SIG-M5 treated with dmso at 0.1 percent for 504 hours (cell line): ENCODE data around the gene SLC35G1.

ENCODE experiments used
- DNase-seq: peaks from one replicate; lab custom pipeline; 2025; ENCODE audit not compliant: unreplicated experiment; lab: John Stamatoyannopoulos, UW

SLC35G1 gene, protein sequence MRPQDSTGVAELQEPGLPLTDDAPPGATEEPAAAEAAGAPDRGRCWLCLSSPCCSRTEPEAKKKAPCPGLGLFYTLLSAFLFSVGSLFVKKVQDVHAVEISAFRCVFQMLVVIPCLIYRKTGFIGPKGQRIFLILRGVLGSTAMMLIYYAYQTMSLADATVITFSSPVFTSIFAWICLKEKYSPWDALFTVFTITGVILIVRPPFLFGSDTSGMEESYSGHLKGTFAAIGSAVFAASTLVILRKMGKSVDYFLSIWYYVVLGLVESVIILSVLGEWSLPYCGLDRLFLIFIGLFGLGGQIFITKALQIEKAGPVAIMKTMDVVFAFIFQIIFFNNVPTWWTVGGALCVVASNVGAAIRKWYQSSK

DNA sequence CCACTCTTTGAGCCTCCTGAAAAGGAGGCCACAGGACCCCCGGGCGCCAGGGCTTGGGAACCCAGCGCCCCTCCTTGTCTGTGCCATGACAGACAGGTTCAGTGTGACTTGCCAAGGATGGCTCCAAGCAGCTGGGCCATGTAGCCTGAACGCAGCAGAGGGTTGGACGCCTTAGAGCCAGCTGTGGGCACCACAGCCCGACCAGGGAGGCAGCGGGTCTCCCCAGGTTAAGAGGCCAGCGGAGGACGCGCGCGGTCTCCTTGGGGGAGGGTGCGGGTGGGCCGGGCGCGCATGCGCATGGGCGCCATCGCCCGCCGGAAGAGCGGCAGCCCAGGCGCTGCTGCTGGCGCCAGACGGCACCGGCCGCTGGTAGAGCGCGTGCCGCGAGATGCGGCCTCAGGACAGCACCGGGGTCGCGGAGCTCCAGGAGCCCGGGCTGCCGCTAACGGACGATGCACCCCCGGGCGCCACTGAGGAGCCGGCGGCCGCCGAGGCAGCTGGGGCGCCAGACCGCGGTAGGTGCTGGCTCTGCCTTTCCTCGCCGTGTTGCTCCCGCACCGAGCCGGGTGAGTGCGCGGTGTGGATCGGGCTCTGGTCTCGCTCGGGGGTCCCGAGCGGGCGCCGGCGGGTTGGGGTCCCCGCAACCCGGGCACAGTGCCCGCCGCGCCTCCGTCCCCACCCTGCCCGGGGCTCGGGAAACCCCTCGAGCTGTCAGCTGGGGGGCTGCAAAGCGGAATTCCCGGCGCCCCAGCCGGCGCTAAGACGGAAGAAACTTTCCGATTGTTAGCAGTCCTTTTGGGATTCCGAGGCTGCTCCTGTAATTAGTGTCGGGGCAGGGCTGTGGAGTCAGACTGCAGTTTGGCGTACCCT is at the start of gene SLC35G1:
TSS of gene SLC35G1 (plus strand) at position 333 of the 870 bp plus-strand sequence. CDS start at position 389, 56 bp downstream.
- peak; percentile 30 for DNase-seq

DNA sequence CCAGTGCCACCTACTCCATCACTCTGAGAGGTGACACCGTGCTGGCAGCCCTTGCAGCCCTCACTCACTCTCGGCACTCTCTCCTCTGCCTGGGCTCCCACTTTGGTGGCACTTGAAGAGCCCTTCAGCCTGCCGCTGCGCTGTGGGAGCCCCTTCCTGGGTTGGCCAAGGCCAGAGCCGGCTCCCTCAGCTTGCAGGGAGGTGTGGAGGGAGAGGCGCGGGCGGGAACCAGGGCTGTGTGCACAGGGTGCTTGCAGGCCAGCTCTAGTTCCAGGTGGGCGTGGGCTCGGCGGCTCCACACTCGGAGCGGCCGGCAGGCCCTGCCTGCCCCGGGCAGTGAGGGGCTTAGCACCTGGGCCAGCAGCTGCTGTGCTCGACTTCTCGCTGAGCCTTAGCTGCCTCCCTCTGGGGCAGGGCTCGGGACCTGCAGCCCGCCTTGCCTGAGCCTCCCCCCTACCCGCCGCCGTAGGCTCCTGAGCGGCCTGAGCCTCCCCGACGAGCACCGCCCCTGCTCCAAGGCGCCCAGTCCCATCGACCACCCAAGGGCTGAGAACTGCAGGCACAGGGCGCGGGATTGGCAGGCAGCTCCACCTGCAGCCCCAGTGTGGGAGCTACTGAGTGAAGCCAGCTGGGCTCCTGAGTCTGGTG is 48.7 kb upstream of the SLC35G1 start:
- no peak for DNase-seq

DNA sequence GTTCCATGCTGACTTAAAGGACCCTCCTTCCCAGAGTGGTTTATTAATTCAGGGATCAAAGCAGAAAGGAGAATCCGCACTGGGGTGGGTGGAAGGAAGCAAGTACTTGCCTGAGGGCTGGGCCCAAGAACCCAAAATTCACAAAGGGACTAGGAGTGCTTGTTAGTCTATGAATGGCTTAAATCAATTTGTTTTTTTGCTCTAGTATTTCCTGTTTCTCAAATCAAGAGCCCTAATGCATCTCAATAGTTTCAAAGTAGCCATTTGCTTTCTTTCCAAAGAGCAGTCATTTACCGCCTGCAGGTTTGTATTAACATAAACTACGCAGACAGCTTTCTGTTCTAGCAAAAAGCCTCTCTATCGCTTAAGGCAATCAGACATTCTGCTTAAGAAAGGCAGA is 44.2 kb upstream of the SLC35G1 start:
- DNase-seq: no peak

DNA sequence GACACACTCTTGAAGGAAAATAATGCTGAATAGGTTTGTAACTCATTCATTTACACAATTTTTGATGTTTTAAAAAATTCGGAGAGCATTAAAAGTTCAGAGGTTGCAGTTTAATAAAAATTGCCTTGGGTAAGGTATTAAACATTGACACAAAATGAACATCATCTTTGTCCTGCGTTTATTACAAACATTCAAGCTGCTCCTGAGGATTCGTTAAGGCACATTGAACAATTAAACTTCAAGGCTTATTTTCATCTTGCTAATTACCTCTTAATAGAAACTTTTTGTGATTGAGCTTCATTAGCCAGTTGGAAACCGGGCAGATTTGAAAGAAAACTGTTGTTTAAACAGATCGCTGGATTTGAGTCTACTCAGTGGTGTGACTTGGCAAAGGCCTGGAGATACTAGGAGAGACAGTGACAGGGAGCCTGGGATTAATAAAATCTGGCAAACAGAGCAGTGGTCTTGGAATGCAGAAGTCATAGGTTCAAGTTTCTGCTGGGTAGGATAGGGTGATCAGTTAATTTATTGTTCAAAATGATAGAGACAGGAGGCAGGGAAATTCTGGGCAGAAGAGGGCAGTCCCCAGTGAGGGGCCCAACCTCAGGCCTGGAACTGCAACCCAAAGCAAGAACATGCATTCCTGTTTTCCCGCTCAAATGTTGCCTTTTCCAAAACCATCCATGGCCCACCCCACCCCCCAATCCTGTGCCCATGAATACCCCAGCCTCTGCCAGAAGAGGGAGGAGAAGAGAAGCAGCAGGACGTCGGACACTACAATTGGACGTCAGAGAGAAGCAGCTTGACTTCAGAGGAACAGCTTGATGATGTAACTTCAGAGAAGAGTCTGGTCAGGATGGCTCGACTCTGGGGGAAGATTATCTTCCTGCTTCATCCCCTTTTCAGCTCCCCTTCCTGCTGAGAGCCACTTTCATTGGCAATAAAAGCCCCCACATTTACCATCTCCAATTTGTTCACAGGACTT is 43.5 kb upstream of the SLC35G1 start:
- DNase-seq: no peak

DNA sequence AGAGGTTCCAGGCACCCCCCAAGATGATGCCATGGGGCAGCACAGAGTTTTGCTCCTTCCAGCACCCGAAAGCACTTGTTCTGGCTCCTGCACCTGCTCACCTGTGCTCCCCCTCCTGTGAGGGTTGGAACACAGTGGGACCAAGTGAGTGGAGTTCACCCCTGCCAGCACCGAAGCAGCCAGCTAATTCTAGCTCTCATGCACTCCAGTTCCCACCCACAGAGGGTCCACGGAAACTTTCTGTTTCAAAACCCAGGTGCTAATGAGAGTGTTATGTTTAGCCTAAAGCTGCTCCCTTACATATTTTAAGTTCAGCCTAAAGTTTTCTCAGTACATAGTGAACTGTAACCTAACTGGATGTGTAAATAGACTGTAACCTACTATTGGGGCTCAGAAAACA is 42.6 kb upstream of the SLC35G1 start:
- DNase-seq: no peak

- DNase-seq: no peak
These were observed 41.2 kb upstream of the SLC35G1 start for GRCh38 chr10:93852476-93853095.

DNA sequence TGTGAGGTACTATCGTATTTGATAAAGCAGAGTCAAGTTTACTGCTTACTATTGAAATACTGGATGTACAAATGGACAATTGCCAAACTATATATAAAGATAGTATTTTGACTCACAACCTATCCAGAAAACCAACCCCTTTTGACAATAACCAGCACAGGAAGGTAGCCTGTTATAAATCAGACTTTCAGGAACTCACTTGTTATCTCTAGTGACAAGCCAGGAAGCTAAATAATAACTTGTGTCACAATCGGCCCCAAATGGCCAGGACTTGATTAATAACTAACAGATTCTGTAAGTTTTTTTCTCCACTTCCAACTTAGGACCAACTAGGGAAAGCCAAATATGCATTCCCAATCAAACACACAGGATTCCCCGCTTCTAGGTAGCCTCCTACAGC is 38.8 kb upstream of the SLC35G1 start:
- DNase-seq: no peak

DNA sequence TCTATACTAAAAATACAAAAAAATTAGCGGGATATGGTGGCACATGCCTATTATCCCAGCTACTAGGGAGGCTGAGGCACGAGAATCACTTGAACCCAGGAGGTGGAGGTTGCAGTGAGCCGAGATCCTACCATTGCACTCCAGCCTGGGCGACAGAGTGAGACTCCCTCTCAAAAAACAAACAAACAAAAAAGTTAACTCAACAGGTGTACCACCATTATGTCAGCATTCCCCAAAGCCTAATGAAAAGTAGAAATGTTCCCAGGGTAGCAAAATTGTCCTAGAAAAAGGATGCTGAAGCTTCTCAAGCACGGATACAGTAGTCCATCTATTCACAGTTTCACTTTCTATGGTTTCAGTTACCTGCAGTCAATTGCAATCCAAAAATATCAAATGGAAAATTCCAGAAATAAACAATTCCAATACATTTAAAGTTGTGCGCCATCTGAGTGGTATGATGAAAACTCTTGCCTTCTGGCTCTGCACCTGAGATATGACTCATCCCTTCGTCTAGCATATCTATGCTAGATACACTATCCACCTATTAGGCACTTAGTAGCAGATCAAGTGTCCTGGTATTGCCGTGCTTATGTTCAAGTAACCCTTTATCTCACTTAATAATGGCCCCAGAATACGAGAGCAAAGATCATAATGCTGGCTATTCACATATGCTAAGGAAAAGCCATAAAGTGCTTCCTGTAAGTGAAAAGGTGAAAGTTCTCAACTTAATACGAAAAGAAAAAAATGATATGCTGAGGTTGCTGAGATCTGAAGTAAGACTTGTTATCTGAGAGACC is 37.2 kb upstream of the SLC35G1 start:
- DNase-seq: no peak

DNA sequence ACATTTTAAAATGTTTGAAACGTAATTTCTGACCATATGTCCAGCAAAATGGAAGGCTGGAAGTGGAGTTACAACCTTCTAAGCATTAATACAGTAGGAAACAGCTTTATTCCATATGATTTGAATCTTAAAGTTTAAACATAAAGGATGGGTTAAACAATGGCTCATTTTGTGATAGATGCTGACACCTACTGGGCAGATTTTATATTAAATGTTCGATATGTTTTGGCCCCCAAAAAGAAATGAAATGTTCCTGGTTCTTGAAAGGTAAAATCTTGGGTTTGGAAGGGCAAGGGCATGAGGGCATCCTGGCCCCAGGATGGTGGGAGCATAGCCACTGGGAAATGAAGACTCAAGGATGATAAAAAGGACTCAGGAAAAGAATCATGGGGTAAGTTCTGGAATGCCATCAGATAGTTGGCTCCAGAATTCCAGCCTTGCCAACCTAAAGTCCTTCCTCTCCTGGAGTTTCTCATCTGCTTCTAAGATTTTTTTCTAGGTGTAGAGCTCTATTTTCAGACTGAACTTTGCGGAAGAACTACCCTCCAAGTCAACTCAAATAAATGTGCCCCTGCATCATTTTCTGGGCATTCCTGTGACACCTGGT is 34.6 kb upstream of the SLC35G1 start:
- DNase-seq: no peak

DNA sequence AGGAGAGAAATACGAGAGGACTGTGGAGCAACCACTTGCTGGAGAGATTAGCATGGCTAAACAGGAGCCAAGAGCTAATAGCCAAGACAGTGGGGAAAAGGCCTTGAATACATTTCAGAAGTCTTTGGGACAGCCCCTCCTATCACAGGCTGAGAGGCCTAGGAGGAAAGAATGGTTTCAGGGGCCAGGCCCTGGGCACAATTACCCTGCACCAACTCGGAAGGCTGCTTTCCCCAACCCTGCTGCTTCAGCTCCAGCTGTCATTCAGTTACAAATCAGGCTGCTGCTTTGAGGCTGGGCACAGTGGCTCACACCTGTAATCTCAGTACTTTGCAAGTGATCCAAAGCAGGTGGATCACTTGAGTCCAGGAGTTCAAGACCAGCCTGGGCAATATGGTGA is 32.0 kb upstream of the SLC35G1 start:
- DNase-seq: no peak

GRCh38 chr10:93865794-93866425 is 27.9 kb upstream of the SLC35G1 start:
- DNase-seq: no peak

DNA sequence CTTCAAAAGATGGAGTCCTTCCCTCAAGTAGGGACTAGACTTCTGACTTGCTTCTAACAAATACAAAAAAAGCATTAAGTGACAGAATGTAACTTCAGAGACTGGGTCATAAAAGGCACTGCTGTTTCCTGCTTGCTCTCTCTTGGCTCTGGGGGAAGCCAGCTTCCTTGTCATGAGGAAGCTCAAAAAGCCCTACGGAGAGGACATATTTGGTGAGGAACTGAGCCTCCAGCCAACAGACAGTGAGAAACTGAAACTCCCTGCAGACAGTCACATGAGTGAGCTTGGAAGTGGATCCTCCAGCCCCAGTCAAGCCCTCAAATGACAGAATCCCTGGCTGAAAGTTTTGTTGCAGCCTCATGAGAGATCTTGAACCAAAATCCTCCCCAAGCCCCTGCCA is 26.3 kb upstream of the SLC35G1 start:
- no peak for DNase-seq

- DNase-seq: no peak
These were observed 22.0 kb upstream of the SLC35G1 start for GRCh38 chr10:93871671-93872204.

DNA sequence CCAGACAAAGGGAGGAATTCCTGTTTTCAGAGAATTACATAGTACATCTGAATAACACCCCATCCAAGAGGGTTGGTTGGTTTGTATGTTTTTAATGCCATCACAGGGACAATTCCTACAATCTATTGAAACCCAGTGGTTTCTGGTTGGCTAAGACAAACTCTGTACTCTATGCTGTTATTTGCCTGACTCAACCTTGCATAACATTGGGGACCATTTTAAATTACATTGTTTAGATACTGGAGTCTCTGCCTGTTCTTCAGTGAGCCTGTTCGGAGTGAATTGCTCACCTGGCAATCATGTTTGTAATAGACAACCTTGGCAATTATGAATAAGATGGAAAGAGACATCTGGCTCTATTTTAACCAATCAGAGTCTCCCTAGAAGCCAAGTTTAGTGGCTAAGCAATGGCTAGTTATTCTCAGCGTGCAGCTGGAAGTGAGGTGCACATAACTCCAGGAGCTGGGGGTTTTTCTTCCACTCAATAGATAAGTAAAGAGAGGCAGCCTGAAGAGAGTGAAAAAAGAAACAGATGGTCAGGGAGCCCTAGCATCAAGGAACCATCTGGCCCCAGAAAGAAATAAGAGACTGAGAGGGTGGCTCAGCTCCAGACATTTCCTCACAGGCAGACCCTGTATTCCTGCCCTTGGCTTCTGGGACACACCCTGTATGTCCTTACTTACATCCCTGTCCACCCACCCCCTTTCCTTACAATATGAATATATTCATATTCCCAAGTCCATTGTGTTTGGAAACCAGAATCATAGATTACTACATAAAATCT is 21.2 kb upstream of the SLC35G1 start:
- no peak for DNase-seq

DNA sequence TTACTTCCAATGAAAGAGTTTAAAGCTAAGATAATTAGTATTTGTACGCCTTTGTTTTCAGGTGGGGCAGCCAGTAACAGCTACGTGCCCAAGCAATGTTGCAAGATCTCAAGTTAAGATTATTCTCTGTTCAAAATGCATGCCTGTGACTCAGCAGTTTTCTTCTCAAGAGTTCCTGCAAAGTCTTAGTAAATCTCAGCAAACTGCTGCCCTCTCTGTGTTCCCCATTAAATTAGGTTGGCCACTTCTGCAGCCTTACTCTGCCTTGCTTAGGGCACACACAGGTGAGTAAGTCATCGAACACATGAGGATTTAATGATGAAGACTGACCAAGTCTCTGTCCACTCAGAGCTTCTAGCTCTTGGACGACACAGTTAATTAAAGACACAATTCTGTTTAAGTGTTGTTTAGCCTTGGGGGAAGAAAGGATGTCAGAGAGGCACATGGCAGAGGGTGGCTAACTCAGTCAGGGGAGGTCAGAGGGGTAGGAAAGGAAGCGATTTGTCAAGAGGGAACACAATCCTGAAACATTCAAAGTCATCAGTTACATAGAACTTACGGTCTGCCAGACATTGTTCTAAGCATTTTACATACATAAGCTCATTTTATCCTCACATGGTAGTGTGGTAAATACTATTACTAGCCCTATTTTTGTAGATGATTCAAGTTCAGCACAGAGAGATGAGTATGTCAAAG is 20.2 kb upstream of the SLC35G1 start:
- no peak for DNase-seq

- DNase-seq: no peak
These were observed 19.3 kb upstream of the SLC35G1 start for GRCh38 chr10:93874309-93875031.
